Measurements from ENCODE around the gene MRPL40.

MRPL40 gene

DNA sequence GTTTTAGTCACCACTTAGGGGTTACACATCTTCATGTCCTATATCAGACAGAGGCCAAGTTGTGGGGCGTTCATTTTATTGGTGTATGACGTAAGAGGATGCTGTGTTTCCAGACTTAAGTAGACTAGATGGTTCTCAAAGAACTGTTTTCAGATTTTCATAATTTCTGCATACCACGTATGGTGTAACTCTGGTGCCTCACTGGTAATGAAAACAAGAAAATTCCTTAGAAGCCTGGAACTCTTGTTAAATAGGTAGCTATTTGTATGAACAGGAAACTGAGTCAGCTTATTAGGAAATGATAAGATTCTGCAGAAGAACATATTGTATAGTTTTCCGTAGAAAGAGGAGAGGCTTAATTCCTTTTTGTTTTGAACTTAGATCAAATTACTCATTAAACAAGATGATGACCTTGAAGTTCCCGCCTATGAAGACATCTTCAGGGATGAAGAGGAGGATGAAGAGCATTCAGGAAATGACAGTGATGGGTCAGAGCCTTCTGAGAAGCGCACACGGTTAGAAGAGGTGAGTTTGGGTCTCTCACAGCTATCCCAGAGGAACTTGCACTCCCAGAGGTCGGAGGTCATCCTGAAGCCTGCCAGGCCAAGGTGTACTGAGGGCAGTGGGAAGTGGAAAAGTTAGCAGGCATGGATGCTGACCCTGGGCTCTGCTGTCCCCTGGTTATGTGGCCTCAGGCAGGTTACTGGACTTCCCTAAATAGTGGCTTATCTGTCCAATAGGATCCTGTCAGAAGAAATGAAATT is 51.3 kb downstream of the MRPL40 start:
- DNase-seq (ENCODE audit: low read depth, low spot score): no peak
- Histone ChIP-seq H3K4me3 (ENCODE audit: low read length) (no peak overlapping the region), H3K27me3 (ENCODE audit: control insufficient read depth, insufficient read depth, low read length) (no peaks in the 10 kb centered on the region), H3K9me3 (ENCODE audit: control insufficient read depth, insufficient read depth, low read length) (no peaks in the 10 kb centered on the region; the same call in 1 of the 2 replicates), H3K27ac (ENCODE audit: low read length) (no peak overlapping the region), H3K36me3 (ENCODE audit: control insufficient read depth, insufficient read depth, low read length) (peaks cover 18% of the 10 kb centered on the region), H3K4me1 (ENCODE audit: control insufficient read depth, insufficient read depth, low read length) (no peaks in the 10 kb centered on the region)
- WGBS (ENCODE audit: insufficient coverage, insufficient read length): no CpG with 5 or more reads among the region's 8 CpGs
